ENCODE results near the gene AMBRA1. TPM values are rescaled to one million over a fixed set of nuclear protein-coding genes. Genes with fewer than 3 reads are reported as not detected.

Gene AMBRA1
- total RNA-seq (2022; extraction: Qiagen RNA extraction; ENCODE audit: low read depth) = 14.1 to 18.5 TPM (median 14.5 TPM) in 5 replicates

GRCh38 chr11:46593550-46594373 is at the start of gene AMBRA1:
TSS of gene AMBRA1 (minus strand) at chr11:46594023. CDS start at chr11:46548380, 45,643 bp downstream.

DNA sequence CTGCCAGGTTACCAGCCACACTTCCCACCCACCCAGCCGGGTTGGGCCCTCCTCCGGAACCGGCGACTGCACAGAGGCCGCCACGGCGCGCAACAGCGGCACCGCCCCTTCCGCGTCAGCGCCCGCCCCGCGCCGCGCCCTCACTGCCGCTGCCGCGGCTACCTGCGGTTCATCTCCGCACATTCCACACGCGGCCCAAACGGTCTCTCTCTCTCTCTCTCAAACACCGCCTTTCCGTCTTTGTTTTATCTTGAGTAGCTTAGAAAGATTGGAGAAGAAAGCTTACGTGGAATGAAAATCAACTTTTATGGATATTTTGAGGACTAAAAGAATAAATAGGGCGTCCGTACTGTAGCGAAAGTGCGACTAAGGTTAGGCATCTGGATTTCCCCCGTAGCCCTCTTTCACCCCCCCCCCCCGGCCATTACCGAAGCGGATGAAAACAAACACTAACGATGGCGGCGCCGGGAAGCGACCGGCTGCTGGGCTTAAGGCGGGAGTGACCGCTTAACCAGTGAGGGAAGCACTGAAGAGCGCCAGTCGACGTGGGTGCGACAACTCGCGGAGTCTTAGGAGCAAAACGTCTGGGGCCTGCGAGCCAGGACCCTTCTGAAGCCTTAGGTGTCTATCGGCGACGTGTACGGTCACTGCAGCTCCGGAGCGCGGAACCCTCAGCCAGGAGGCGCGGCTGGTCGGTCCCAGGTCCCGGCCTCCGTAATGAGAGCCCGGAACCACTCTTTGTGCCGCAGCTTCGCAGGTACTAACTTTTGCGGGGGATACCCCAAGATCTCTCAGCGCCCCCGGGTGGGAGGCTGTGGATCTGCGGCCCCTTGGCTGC is 23.5 kb upstream of the AMBRA1 start, which contains the start of the genes ATG13 and HARBI1:
Gene ATG13 (plus strand): TSS at position 420 of the 838 bp plus-strand sequence. CDS start 26,739 bp downstream, outside the sequence.
Gene HARBI1 (minus strand): TSS at position 94 of the 838 bp plus-strand sequence. CDS start 990 bp downstream, outside the sequence.

GRCh38 chr11:46391578-46392420 is 202.0 kb downstream of the AMBRA1 start, which contains the start of gene CHRM4:
TSS of gene CHRM4 (minus strand) at chr11:46391776. CDS start at chr11:46386557, 5,219 bp downstream.

DNA sequence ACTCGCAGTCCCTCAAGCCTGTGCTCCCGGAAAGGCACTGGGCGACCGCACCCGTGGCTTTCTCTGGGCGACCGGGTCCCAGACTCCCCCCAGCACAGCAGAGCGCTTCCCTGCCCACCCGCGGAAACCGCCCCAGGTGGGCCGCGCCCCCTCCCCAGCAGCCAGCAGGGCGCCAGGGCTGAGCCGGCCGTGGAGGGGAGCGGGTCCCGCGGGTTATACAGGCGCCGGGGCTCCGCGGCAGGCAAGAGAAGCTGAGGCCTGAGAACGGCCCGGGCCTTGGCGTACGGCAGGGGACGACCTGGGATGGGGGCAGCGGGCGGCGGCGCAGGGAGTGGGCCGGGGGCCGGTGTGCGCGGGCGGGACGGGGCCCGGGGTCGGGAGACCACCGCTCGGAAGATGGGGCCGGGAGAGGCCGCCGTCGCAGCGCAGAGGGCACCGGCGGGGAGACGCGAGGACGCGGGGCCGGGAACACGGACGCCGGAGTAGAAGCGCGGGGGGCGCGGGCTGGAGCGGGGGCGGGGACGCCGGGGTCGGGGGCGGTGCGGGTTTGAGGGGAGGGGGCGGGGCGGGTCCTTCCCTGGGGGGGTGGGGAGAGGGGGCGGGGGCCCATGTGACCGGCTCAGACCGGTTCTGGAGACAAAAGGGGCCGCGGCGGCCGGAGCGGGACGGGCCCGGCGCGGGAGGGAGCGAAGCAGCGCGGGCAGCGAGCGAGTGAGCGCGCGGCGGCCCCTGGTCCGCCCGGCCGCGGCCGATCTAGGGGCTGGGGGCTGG is 212.6 kb downstream of the AMBRA1 start, which contains the start of gene MDK:
Gene MDK (plus strand): TSS at position 622 of the 771 bp plus-strand sequence. CDS start 389 bp downstream, outside the sequence.

DNA sequence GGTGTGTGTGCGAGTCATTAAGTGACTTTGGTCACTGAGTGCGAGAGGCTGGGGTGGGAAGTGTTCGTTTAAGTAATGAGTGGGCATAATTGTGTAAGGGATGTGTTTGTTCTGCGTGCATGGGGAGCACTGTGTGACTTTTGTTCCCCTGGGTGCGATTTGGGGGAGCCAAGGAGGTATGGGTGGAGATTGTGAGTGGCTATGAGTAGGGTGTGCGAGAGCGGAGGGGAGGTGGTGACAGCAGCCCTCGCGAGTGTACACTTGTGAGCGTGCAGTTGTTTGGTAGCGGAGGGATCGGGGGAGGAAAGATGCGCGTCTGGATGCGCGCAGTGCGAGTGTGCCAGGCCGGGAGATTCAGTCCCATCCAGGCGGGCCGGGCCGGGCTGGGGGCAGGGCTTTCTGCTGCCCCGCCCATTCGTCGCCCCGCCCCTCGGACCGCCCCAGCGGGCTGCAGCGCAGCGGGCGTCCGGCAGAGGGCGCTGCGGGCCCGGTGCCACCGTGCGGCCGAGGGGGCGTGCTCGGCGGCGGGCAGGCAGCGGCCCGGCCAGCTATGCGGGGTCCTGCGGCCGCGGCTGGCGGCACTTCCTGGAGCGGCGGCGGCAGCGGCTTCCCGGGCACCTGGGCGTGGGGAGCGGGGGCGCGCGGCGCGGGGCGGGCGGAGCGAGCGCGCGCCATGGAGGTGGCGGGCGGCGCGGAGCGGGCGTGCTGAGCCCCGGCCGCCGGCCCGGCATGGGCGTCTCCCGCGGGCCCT is 246.8 kb downstream of the AMBRA1 start, which contains the start of gene DGKZ:
Gene DGKZ (plus strand): TSS at position 578 of the 751 bp plus-strand sequence. CDS start 197 bp downstream, outside the sequence.

Other genes with a start within 250 kb of the AMBRA1 start
- 33.1 to 55.1 TPM (median 44.8 TPM) in 5 replicates for gene DGKZ, start 246.6 kb downstream of the AMBRA1 start, total RNA-seq (2022; extraction: Qiagen RNA extraction; ENCODE audit: low read depth)
- gene MDK, start 212.4 kb downstream of the AMBRA1 start, total RNA-seq (2022; extraction: Qiagen RNA extraction; ENCODE audit: low read depth) = 16.7 to 22.6 TPM (median 21.1 TPM) in 5 replicates
- gene CHRM4, start 202.2 kb downstream of the AMBRA1 start, total RNA-seq (2022; extraction: Qiagen RNA extraction; ENCODE audit: low read depth) = 0.50 to 0.78 TPM (median 0.67 TPM) in 5 replicates
- gene HARBI1, start 23.2 kb upstream of the AMBRA1 start, total RNA-seq (2022; extraction: Qiagen RNA extraction; ENCODE audit: low read depth) = 4.8 to 6.0 TPM (median 5.7 TPM) in 5 replicates
- 48.1 to 59.5 TPM (median 55.8 TPM) in 5 replicates for gene ATG13, start 23.5 kb upstream of the AMBRA1 start, total RNA-seq (2022; extraction: Qiagen RNA extraction; ENCODE audit: low read depth)
- 50.0 to 59.9 TPM (median 57.0 TPM) in 5 replicates for gene ARHGAP1, start 106.6 kb upstream of the AMBRA1 start, total RNA-seq (2022; extraction: Qiagen RNA extraction; ENCODE audit: low read depth)
- 15.7 to 19.1 TPM (median 16.8 TPM) in 5 replicates for gene ZNF408, start 107.0 kb upstream of the AMBRA1 start, total RNA-seq (2022; extraction: Qiagen RNA extraction; ENCODE audit: low read depth)
- 2.0 to 3.4 TPM (median 2.2 TPM) in 5 replicates for gene F2, start 125.2 kb upstream of the AMBRA1 start, total RNA-seq (2022; extraction: Qiagen RNA extraction; ENCODE audit: low read depth)

Measured in A549 treated with RU486 at 1 μM for 4 hours (cell line).